Activated T-cell treated with anti-CD3 and anti-CD28 coated beads, Interleukin-2, amount 50 U/mL, for 48 hours (primary cell): Measurements from ENCODE around the gene LRRC23.

Experiments
- DNase-seq, 2 experiments: peaks; one replicate each; pipeline ENCODE4 v3.0.0-alpha.2; 2020

LRRC23 gene

DNA sequence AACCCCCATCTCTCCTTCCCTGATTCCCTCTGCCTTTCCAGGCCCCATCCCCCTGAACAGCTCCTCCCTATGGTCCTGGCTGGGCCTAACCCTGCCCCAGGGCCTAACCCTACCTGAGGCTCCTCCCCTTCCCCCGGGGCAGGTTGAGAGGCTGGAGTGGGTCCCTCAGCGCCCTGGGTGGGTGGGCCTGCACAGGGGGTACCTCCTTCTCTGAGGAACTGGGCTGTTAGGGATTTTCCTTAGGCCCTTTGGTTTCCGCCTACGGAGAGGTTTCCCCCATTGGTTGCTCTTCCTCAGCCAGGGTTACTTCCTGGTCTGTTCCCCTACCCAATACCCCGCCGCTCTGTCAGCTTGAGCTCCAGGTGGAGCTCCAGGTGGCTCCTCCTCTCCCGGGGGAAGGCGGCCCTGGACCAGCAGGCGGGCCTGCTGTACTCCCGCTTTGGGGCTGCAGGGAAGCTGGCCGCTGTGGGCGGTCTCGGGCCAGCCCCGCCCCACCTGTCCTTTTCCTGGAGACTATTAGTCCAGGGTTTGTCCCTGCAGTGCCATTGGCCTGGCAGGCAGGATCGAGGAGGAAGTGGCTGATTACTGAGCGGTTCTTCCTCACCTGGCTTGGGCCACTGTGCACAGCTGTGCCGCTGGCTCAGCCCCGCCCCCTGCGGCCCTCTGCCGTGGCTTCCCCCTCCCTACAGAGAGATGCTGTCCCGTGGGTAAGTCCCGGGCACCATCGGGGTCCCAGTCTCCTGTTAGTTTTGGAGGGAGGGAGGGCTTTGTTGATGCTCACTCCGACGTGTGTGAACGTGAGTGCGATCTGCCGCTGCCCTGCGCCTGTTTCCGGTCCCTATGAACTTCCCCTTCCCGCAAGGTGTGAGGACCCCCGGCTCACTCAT lies 41.7 kb downstream of the LRRC23 start:
- DNase-seq: peak; percentile 72 to 80

DNA sequence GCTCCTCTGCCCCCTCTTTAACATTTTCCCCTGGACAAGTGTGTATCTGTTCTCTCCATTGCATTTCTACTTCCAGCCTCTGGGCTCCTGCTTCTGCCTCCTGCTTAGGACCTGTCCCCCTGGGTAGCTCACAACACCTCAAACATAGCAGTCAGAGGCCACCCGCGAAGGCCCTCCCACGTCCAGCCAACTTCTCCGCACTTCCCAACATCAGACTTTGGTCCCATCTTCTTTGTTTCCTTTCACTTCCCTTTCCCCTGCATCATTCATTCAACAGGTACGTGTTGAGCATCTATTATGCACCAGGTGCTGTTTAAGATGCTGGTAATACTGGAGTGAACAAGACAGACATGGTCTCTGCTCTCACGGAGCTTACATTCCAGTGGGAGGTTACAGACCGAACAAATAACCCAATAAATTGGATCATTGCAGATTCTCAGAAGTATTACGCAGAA lies 42.3 kb downstream of the LRRC23 start:
- no peak for DNase-seq

DNA sequence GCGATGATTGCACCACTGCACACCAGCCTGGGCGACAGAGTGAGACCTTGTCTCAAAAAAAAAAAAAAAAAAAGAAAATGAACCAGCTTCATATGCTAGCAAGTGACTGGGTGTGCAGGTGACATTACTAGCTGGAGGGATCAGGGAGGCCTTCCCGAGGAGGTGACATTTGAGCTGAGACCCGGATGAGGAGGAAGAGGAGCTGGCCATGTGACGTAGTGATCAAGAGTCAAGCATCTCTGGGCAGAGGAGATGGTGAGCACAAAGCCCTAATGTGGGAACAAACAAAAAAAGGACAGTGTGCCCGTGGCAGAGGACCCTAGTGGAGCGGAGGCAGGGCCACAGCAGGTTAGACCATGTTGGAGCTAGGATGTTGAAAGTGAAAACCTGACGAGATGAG lies 43.0 kb downstream of the LRRC23 start:
- DNase-seq: no peak

DNA sequence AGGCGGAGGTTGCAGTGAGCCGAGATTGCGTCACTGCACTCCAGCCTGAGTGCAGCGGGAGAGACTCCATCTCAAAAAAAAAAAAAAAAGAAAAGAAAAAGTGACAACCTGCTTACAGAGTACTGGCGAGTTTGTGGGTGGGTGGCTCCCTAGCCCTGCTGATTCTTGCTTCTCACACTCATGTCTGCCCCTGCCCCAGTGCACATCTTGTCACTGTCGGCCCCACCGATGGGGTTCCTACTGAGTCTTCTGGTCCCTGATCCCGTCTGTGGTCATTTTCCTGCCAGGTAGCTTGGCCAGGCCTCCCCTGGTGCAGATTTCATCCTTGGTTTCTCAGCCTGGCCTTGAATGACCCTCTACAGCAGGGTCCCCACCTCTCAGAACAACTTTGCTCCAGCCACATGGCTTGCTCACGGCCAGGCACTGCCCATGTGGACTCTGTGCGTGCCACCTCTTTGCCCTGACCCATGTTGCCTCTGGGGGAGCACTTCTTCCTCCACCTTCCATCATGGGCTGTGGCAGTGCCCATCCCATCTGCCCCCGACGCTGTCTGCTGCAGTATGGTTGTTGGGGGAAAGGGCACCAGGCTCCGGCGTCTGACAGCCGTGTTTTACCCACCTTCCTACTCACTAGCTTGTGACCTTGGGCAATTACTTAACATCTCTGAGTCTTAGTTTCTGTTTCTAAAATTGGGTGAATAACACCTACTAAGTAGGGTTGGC lies 44.4 kb downstream of the LRRC23 start:
- DNase-seq: peak in 1 of 2 experiments; percentile 53

DNA sequence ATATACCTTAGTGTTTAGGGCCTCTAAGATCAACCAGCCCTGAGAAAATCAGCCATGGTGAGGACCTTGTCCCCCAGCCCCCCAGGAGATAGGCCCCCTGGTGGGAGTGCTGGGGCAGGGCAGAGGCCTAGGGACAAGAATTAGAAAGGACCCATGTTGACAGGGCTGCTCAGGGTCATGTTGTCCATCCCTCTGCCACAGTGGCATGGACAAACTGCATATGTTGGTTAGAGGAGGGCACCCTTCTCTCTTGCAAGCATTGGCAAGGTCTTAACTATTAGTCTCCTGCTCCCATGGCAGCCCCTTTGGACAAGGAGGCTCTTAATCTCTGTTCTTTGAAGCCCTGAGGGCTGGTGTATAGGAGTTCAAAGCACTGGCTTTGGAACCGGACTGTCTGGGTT lies 45.8 kb downstream of the LRRC23 start:
- DNase-seq: peak; percentile 63 to 65

DNA sequence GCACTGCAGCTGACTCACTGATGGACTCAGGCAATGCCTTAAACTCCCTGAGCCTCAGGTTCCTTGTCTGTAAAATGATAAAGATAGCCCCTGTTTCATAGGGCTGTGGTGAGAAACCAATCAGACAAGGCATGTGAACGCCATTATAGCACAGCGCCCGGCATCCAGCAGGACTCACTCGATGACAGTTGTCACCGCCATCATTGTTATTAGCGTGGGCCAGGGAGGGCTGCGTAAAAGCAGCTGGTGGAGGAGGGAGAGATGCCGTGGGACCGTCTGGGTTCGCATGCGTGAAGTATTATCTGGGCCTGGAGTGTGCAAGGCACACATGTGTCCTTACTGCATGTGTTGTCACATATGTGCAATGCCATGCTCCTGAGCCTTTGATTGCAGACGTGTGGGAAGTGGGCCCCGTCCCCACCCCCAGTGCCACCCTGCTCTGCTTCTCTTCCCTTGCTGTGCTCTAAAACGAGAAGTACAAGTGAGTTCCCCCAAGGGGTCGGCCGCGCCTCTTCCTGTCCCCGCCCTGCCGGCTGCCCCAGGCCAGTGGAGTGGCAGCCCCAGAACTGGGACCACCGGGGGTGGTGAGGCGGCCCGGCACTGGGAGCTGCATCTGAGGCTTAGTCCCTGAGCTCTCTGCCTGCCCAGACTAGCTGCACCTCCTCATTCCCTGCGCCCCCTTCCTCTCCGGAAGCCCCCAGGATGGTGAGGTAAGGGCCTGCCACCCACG lies 46.4 kb downstream of the LRRC23 start, which contains the start of gene PTPN6:
PTPN6 (plus strand) TSS at position 546 of the 730 bp plus-strand sequence; CDS start at position 703, 157 bp downstream.
- DNase-seq: peak; percentile 73 to 76

DNA sequence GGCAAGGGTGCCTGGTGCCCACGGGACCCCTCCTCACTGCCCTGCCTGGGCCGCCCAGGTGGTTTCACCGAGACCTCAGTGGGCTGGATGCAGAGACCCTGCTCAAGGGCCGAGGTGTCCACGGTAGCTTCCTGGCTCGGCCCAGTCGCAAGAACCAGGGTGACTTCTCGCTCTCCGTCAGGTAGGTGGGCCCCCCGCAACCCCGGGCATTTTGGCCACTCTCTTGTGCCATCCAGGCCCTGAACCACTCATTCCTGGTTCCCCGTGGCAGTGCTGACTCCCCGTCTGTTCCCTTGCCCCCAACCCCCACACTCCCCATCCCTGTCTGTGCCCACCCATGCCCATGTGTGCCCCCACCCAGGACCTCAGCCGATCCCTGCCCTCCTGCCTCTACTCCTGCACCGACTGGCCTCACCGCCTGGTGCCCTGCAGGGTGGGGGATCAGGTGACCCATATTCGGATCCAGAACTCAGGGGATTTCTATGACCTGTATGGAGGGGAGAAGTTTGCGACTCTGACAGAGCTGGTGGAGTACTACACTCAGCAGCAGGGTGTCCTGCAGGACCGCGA lies 47.0 kb downstream of the LRRC23 start:
- no peak for DNase-seq

DNA sequence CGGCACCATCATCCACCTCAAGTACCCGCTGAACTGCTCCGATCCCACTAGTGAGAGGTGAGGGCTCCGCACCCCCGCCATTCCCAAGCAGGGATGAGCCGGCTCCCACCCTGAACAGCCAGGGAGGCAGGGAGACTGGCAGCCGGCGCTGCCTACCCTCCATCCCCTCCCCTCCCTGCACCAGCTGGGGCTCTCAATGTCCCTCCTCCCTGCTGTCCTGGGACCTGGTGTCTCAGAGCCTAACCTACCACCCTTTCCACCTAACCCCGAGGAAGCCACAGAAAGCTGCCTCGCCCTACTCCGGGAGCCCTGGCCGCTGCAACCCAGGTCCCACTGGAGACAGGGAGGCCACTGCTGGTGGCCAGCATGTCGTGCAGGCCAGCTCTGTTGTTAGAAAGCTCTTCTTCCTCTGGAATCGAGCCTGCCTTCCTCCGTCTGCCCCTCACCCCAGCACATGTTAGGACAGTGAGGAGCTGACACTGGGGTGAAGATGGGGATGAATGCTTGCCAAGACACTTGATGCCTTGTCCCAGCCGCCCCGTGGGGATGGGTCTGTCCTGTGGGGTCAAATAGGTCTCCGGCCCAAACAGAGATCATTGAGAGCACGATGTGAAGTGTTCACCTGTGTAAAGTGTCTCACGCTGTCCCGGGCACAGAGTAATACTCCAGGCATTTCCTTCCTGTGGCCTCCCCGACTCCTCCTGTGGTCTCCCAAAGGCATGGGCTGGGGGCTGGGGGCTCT lies 47.7 kb downstream of the LRRC23 start:
- peak; percentile 62 to 68 for DNase-seq

DNA sequence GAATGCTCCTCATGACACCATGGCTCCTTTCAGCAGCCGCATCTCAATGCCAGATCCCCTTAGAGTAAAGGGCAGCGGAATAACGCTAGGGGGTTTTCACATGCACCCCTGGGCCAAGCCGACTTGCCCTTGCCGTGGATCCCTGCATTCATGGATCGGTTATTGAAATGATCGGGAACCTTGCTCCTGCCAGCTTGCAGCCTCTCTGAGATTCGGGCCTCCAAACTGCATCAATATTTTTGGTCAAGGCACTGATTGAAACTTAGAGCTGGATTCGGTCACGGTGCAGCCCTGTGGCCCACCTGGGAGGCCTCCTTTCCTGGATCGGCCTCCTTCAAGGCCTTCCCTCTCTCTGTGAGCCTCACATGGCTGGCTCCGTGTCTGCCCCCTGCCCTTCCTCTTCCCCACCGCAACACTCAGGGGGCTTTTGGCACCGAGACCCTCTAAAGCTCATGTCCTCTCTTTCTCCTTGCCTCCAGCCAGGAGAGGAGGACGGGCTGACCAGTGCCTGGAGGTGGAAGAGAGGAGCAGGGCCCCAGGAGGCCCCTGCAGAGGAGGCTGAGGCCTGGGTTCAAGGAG lies 48.3 kb downstream of the LRRC23 start:
- no peak for DNase-seq

DNA sequence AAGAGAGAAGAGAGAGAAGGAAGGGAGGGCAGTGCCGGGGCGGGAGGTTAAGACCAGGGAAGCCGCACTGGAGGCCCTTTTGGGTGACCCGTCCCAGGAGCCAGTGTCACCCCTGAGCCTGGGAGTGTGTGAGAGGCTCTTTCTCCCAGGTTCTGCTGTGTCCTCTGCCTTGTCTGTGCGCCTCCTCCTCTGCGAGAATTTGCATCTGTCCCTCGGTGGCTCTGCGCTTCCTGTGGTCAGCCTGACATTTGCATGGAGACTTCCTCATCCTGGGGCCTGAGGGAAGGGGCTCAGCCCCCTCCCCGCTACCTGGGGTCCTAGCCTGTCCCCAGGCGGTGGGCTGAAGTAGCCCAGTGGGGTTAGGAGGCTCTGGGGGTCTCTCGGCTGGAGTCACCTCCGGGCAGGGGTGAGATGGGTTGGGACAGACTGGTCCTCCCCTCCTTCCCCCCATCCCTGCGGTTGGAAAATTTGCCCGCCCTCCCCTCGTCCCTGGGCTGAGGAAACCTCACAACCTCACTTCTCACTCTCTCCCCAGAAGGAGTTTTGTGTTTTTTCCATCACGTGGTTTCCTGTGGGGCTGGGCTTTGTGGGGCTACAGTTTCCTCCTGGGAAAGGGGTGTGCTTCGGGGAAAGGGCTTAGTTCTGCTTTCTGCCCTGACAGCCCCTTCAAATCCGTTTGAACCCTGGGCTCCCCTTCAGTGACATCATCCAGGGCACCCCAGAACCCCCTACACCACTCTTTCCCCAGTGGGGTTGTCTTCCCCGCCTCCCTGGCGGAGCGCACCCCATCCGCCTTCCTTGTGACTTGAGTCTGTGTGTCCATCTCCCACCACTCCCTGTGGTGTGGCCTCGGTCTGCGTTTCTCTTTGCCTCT lies 49.1 kb downstream of the LRRC23 start:
- peak; percentile 85 to 86 for DNase-seq

DNA sequence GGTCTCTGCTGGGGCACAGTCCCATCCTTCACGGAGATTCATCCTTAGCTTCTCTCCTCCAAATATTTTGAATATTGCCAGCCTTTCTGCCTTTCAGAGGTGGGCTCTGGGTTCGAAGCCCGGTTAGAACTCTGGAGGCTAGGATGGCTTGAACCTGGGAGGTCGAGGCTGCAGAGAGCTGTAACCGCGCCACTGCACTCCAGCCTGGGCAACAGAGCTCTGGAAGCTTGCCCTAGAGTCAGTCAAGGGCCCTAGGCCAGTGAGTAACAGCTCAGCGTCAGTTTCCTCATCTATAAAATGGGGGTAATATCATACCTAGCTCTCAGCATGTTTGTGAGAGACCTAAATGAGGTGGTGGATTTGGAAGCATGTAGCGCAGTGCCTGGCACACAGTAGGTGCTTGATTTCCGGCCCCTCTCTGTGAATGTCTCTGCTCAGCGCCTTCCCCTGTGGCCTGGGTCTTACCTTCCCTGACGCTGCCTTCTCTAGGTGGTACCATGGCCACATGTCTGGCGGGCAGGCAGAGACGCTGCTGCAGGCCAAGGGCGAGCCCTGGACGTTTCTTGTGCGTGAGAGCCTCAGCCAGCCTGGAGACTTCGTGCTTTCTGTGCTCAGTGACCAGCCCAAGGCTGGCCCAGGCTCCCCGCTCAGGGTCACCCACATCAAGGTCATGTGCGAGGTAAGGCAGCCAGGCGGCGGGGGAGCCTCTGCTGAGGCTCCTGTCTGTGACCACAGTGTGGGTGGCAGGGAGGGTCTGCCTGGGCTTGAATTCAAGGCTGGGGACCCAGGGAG lies 49.9 kb downstream of the LRRC23 start:
- peak in 1 of 2 experiments; percentile 52 for DNase-seq

DNA sequence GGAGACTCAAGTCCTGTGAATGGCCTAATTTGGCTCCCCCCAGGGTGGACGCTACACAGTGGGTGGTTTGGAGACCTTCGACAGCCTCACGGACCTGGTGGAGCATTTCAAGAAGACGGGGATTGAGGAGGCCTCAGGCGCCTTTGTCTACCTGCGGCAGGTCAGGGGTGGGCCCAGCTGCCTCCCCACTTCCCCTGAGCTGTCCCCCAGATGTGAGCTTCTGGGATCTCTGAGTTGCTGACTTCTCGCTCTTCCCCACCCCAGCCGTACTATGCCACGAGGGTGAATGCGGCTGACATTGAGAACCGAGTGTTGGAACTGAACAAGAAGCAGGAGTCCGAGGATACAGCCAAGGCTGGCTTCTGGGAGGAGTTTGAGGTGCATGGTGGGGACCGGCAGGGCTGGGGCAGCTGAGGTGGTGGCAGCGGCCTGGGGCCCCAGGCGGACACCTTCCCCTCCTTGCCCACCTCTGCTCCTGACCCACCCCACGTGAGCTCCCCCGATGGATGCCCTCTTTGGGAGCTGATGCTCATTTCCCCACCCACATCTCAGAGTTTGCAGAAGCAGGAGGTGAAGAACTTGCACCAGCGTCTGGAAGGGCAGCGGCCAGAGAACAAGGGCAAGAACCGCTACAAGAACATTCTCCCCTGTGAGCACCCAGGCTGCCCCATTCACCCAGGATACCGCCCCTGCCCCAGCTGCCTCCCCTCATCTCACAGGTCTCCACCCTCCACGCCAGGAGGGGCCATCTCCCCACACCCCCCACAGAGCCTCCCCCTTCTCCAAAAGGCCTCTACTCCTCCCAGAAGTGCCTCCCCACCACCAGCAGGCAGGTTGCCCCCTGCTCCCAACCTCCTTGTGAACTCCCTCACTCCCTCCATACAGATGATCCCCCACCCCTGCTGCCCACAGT lies 50.7 kb downstream of the LRRC23 start:
- DNase-seq: peak in 1 of 2 experiments; percentile 50

DNA sequence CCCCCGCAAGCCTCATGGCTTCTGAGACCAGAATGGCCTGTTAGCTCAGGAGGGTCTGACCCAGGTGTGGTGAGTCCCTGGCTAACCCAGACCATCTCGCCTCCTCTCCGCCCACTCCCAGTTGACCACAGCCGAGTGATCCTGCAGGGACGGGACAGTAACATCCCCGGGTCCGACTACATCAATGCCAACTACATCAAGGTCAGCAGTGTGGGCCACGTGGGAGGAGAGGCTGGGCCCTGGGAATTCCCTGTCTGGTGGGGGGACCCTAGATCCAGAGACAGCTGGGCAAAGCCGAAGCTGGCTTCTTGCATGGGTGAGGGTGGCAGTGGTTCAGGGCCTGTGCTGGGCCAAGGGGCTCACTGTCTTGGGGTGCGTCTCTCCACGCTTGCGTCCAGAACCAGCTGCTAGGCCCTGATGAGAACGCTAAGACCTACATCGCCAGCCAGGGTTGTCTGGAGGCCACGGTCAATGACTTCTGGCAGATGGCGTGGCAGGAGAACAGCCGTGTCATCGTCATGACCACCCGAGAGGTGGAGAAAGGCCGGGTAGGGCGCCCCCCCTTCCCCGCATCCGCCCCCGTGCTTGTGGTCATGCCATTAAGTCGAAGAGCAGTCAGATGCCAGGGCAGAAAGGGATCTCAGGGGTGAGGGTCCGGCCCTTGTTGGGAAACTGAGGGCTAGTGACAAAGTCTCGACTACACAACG lies 51.6 kb downstream of the LRRC23 start:
- DNase-seq: peak in 1 of 2 experiments; percentile 57

DNA sequence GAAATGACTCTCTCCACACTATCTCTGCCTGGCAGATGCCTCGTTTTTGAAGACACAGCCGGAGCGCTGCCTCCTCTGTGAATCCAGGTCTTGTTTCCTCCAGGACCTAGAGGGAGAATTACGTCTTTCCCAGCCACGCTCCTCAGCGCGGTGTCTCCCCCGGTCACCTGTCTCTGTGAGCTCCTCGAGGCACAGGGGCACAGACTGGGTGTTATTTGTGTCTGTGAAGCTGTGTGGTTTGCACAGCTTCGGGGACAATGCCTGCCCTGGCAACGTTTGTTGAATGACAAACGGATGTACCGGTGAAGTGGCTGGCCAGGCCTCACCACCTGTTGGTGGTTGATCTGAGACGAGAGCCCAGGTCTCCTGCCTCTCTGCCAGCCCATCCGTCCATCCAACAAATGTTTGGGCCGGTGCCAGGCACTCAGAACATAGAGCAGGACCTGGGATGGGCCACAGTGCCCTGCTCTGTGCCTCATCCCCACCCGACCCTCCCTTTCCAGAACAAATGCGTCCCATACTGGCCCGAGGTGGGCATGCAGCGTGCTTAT lies 52.6 kb downstream of the LRRC23 start:
- no peak for DNase-seq

DNA sequence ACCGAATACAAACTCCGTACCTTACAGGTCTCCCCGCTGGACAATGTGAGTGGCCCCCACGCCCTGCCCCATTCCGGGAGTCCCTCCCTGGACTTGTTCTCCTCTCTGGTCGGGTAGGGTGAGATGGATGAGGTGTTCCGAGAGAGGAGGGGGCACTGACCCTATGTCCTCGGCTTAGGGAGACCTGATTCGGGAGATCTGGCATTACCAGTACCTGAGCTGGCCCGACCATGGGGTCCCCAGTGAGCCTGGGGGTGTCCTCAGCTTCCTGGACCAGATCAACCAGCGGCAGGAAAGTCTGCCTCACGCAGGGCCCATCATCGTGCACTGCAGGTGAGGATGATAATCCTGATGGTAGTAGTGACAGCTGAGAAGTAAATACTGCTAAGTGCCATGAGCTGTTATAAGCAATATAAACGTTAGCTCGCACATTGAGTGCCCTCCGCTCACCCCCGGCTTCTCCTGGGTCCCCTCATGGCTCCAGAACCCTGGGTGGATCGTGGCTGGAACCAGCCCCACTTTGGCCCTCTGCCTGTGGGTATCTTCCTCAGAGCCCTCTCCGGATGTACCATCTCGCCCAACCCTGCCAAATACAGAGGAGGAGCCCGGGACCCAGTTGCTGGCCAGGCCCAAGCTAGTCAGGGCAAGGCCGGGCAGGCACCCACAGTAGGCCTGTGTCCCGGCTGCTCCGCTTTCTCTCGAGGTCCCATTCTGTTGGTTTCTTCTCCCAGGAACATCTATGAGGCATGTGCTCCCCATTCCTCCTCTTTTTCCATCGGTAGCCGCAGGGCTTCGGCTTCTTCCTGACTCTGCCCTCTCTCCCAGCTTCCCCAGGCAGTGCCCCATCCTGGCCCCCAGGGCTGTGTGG lies 53.4 kb downstream of the LRRC23 start:
- peak in 1 of 2 experiments; percentile 50 for DNase-seq

DNA sequence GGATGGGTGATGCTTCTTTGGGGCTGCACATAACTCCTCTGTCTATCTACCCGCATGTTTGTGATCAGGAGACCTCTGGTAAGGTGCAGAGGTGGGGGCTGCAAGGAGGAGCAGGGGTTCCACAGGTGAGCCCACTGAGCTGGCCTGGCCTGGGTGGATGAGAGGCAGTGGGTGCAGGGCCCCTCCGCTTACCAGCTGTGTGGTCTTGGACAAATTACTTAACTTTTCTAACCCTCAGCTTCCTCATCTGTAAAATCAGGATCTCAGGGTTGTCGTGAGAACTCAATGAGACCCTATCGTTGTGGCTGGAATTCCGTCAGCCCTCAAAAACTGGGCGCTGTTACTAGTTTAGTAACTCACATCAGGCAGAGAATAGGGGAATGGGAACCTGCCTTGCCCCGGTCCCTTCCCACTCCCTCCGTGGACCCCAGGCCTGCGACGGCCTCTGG lies 54.0 kb downstream of the LRRC23 start:
- peak in 1 of 2 experiments; percentile 50 for DNase-seq
